Muscle of leg (tissue), 11 donors: ENCODE measurements around the gene ITGAE. TPM values are rescaled to one million over a fixed set of nuclear protein-coding genes. Genes with fewer than 3 reads are reported as not detected.

Experiments used
- DNase-seq: peaks from one replicate; pipeline ENCODE4 v3.0.0; 2013
- H3K27ac ChIP-seq: one replicate; pipeline ENCODE4 v1.5.1; 2013; ENCODE audit warnings: mild to moderate bottlenecking, low read length, control low read depth
- H3K27me3 ChIP-seq: one replicate; pipeline ENCODE4 v1.6.1; 2013; ENCODE audit warnings: low read length; ENCODE audit not compliant: control insufficient read depth, insufficient read depth
- H3K36me3 ChIP-seq: one replicate; pipeline ENCODE4 v1.6.1; 2013; ENCODE audit warnings: low read length; ENCODE audit not compliant: control insufficient read depth, insufficient read depth
- H3K4me1 ChIP-seq: one replicate; pipeline ENCODE4 v1.6.1; 2013; ENCODE audit warnings: low read length; ENCODE audit not compliant: control insufficient read depth, insufficient read depth
- H3K4me3 ChIP-seq: one replicate; pipeline ENCODE4 v1.5.1; 2013; ENCODE audit warnings: low read length, control low read depth
- H3K9me3 ChIP-seq: replicated peaks from 2 replicates; pipeline ENCODE4 v1.6.1; 2013; ENCODE audit warnings: low read depth, low read length; ENCODE audit not compliant: control insufficient read depth
- WGBS: methylation state at CpG from one replicate; pipeline ENCODE4 v1.1.5; 2013; ENCODE audit warnings: missing lambda C conversion rate; ENCODE audit not compliant: insufficient coverage; 5-methylcytosine and 5-hydroxymethylcytosine counted together
- polyA plus RNA-seq, 8 donors: library from polyadenylated mRNA; unstranded; fragments of 120-200 nt; gene quantifications; one replicate each; pipeline versions ENCODE4 v1.2.1 to v1.2.3, GENCODE V29; 2013; ENCODE audit warnings: inconsistent platforms in 1 of 8, low replicate concordance in 1 of 8; ENCODE audit not compliant: insufficient read length in 8 of 8, insufficient read depth in 1 of 8
- total RNA-seq: library from RNA; stranded (reverse); fragments of 120-200 nt; gene quantifications from one replicate; pipeline ENCODE4 v1.2.4, GENCODE V29; 2013

Gene ITGAE
- total and polyA plus RNA-seq, 9 donors, result 28.8 to 34.4 (median 32.3) TPM

DNA sequence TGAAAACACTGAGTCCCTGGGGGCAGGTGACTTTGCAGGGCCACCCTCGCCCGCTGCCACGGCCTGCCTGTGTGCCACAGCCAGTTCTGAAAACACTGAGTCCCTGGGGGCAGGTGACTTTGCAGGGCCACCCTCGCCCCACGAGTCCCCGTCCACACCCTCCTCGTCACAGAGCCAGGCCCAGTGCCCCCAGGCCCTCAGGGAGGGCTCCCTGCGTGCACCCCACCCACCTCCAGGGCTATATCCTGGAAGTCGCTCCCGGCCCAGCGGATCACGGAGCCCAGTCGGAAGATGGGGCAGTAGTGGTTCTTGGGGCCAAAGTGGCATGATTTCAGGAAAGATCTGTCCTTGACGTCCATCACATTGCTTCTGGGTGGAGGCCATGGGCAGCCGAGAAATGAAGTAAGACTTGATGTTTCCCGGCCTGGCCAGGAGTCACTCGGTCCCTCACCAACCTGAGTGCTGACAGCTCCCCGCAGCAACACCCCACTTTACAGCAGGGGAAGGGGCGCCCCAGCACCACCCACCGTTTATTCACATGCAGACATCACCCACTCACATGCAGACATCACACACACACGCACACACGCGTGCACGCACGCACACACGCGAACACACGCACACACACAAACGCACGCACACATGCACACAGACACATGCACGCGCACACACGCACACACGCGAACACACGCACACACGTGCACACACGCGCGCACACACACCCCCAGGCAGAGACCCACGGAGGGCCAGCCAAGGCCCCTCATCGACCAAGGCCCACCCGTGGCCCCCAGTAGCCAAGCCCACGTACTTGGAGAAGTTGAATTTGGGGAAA, 111.5 kb downstream of the ITGAE start:
- H3K4me1 ChIP-seq, result peaks cover 23% of the 10 kb centered on the region
- no peak overlapping the region for H3K4me3 ChIP-seq
- H3K27me3 ChIP-seq, result peaks cover 22% of the 10 kb centered on the region
- H3K27ac ChIP-seq, result no peak overlapping the region
- no peaks in the 10 kb centered on the region for H3K36me3 ChIP-seq
- H3K9me3 ChIP-seq, result no peaks in the 10 kb centered on the region
- WGBS, result 88% methylated on average over 34 of the region's 44 CpGs
- DNase-seq, result no peak

DNA sequence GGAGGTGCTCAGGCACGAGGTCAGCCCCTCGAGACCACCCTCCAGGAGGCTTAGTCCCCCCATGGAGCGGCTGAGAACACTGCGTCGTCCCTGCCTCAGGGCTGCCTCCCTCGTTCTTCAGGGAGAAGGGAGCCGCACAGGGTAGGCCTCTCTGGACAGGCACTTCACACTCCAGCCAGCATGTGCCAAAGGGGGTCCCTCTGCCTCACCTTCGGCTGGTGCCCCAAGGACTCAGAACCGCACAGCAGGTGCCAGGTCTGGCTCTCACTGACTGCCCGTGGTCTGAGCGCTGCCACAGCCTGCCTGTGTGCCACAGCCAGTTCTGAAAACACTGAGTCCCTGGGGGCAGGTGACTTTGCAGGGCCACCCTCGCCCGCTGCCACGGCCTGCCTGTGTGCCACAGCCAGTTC, 112.1 kb downstream of the ITGAE start:
- no peak for DNase-seq
- Histone ChIP-seq H3K36me3 (no peaks in the 10 kb centered on the region), H3K9me3 (no peaks in the 10 kb centered on the region), H3K27me3 (peaks cover 22% of the 10 kb centered on the region), H3K27ac (no peak overlapping the region), H3K4me3 (no peak overlapping the region), H3K4me1 (peaks cover 18% of the 10 kb centered on the region)
- WGBS, result 44% methylated on average over 9 of the region's 14 CpGs

DNA sequence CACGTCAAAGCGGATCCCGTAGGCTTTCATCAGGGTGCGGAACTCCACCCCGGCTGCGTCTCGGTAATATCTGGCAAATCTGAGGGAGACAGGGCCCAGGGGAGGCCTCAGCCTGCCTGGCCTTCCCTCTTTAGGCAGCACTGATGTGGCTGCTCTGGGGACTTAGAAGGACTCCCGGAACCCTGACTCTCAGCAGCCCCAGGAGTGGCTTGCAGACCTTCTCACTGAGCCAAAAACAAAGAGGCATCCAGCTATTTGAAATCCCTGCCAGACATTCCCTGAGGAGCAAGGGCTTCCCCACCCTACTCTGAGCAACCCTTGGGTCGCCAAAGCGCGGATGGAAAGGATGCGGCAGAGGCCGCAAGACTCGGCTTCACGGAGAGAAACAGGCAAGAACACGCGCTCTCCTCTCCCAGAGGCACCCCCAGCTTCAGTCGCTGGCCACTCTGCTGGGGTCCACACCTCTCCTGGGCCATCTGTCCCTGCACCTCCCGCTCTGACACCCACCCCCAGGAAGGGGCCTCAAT, 112.9 kb downstream of the ITGAE start:
- DNase-seq, result no peak
- peaks cover 15% of the 10 kb centered on the region for H3K4me1 ChIP-seq
- peaks cover 18% of the 10 kb centered on the region for H3K27me3 ChIP-seq
- 20% methylated on average over 14 of the region's 19 CpGs for WGBS
- H3K4me3 ChIP-seq, result no peak overlapping the region
- no peaks in the 10 kb centered on the region for H3K36me3 ChIP-seq
- no peaks in the 10 kb centered on the region for H3K9me3 ChIP-seq
- H3K27ac ChIP-seq, result no peak overlapping the region

DNA sequence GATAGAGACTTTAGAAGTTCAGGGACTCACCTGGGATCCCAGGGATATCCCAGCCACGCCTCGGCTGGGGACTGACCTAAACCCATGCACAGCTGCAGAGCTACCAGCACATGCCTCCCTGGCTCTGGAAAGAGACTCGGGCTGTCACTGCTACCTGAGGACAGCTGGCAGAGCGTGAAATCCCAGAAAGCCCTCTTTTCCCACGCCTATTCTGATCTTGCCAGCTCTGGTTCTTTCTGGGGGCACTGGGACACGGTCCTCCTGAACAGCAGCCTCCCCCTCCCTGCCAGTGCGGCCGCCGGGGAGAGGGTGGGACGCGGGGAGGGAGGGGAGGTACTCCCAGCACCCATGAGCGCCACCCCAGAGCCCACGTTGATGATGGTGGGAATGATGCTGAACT, 115.8 kb downstream of the ITGAE start:
- H3K36me3 ChIP-seq, result no peaks in the 10 kb centered on the region
- 41% methylated on average over 4 of the region's 13 CpGs for WGBS
- H3K4me3 ChIP-seq, result no peak overlapping the region
- H3K4me1 ChIP-seq, result peaks cover 11% of the 10 kb centered on the region
- H3K27ac ChIP-seq, result no peak overlapping the region
- no peaks in the 10 kb centered on the region for H3K9me3 ChIP-seq
- no peak for DNase-seq
- peaks cover 12% of the 10 kb centered on the region for H3K27me3 ChIP-seq

DNA sequence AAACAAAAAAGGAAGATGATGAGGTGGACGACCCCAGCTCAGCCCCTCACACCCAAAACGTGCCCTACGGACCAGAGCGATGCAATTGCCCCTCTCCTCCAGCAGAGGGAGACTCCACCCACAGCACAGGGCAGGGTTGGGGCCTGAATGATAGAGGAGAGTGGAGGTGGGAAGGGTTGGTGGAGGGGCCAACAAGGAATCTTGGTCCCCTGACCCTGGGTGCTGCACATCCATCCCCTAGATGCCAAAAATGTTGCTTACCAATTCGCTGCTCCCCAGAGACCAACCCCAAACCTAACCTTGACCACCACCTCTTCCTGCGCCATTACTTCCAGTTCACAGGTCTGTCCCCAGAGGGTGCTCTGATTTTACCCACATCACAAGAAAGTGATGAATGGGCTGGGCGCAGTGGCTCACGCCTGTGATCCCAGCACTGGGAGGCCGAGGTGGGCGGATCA, 117.9 kb downstream of the ITGAE start:
- 57% methylated on average over 6 of the region's 10 CpGs for WGBS
- Histone ChIP-seq H3K9me3 (no peaks in the 10 kb centered on the region), H3K4me1 (peaks cover 8% of the 10 kb centered on the region), H3K36me3 (no peaks in the 10 kb centered on the region), H3K27ac (no peak overlapping the region), H3K4me3 (no peak overlapping the region), H3K27me3 (peaks cover 12% of the 10 kb centered on the region)
- DNase-seq, result no peak

DNA sequence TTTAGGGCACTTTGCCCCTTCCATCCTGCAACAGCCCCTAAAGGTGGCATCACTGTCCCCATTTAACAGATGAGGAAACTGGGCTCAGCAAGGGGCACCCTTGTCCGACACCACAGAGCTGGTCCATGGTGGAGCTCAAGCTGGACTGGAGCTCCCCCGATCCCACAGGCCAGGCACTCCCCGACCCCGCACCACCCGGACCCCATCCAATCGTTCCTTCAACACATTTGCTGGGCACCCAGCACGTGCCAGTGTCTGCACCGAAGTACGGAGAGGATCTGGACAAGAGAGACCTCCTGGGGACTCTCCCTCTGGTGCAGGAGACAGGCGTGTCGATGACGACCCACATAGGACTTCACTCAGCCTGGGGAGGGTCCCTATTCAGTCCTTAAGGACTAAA, 119.0 kb downstream of the ITGAE start:
- 85% methylated on average over 12 of the region's 12 CpGs for WGBS
- no peaks in the 10 kb centered on the region for H3K9me3 ChIP-seq
- H3K4me3 ChIP-seq, result no peak overlapping the region
- peaks cover 4% of the 10 kb centered on the region for H3K36me3 ChIP-seq
- peaks cover 6% of the 10 kb centered on the region for H3K4me1 ChIP-seq
- peaks cover 11% of the 10 kb centered on the region for H3K27me3 ChIP-seq
- no peak overlapping the region for H3K27ac ChIP-seq
- no peak for DNase-seq

DNA sequence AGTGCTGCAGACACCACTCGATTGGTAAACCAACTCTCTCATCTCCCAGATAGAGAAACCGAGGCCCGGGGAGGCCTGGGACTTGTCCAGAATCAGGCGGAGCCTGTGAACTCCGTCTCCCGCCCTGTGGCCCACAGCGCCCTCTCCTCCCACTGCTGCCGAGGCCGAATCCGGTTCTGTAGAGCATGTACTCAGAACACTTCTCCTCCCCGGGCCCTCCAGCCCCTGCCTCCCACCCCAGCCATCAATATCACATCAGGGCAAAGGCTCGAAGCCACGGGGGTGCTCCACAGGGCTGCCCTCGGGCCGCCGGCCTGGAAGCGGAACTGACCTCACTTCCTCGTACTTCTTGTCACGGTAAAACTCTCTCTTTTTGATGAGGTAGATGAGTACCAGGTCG, 119.4 kb downstream of the ITGAE start:
- Histone ChIP-seq H3K4me3 (no peak overlapping the region), H3K36me3 (peaks cover 4% of the 10 kb centered on the region), H3K27me3 (peaks cover 11% of the 10 kb centered on the region), H3K4me1 (peaks cover 6% of the 10 kb centered on the region), H3K9me3 (no peaks in the 10 kb centered on the region), H3K27ac (no peak overlapping the region)
- WGBS, result 71% methylated on average over 14 of the region's 20 CpGs
- DNase-seq, result no peak

DNA sequence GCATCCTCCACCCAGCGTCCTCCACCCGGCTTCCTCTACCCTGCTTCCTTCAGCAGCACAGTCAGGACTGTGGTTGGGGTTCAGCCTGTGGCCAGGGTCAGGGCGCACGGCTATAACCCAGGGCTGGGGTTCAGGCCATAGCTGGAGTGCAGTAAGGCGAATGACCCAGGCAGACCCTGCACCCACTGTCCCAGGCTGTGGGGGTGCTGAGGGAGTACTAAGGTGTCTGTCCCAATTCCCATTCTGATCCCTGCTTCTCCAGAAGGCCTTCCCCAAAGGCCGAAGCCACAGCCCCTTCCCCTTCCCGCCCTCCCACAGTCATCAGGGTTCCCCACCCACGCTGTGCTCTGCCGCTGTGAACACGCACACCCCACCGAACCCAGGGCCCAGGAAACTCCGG, 119.9 kb downstream of the ITGAE start:
- peaks cover 11% of the 10 kb centered on the region for H3K27me3 ChIP-seq
- WGBS, result 88% methylated on average over 11 of the region's 12 CpGs

DNA sequence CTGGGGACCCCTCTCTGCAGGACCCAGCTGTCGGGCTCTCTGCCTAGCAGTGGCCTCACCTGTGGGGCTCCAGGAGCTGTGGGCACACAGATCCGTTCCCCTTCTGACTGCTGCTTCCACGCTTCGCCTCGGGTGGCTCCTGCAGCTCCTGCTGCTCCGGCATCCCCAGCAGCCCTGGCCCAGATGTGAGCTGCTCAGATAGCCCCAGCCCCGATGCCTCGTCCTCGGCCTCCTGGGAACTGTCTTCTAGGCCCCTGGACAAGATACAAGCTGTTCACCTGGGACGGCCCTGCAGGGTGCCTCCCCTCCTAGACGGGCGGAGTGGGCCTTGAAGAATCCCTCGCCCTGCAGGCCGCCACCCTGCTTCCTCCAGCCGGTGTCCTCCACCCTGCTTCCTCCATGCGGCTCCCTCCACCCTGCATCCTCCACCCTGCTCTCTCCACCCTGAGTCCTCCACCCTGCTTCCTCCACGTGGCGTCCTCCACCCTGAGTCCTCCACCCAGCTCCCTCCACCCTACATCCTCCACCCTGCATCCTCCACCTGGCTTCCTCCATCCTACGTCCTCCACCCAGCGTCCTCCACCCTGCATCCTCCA, 121.4 kb downstream of the ITGAE start:
- no peaks in the 10 kb centered on the region for H3K9me3 ChIP-seq
- no peak for DNase-seq
- H3K4me3 ChIP-seq, result no peak overlapping the region
- peaks cover 4% of the 10 kb centered on the region for H3K36me3 ChIP-seq
- H3K27me3 ChIP-seq, result peaks cover 7% of the 10 kb centered on the region
- no peak overlapping the region for H3K27ac ChIP-seq
- H3K4me1 ChIP-seq, result no peaks in the 10 kb centered on the region
- 46% methylated on average over 20 of the region's 20 CpGs for WGBS

More for the DNA sequence above, 119.9 kb downstream of the ITGAE start:
- peaks cover 6% of the 10 kb centered on the region for H3K4me1 ChIP-seq
- peaks cover 4% of the 10 kb centered on the region for H3K36me3 ChIP-seq
- DNase-seq, result no peak
- H3K4me3 ChIP-seq, result no peak overlapping the region
- no peak overlapping the region for H3K27ac ChIP-seq
- no peaks in the 10 kb centered on the region for H3K9me3 ChIP-seq

DNA sequence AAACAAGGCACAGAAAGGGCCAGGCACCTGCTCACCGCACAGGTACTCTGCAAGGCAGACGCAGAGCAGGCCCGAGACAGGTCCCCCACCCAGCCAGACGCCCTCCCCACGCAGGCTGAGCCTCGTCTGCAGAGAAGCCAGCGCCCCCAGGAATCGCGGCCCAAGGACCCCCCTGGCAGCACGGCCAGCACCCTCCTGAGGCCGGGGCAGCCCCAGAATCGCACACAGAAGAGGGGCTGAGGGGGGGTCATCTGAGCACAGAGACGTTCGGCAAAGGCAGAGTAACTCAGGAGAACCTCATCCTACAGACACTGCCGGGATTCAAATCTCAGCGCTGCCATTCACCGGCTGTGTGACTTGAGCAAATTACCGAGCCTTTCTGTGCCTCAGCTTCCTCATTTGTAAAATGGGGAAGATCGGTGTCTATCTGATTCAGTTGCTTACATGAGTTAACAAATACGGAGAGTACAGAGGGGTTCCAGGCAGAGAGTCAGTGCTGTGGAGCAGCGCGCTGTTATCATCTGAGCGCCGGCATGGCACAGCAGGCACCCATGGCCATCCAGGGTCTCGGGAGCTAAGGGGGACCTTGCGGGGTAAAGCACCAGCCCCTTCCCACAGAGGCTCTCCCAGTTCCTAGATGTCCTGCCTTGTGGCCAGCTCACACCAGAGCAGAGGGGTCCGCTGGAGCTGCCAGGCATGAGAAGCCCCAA, 122.0 kb downstream of the ITGAE start:
- Histone ChIP-seq H3K9me3 (no peaks in the 10 kb centered on the region), H3K4me1 (no peaks in the 10 kb centered on the region), H3K27ac (no peak overlapping the region), H3K36me3 (peaks cover 4% of the 10 kb centered on the region), H3K4me3 (no peak overlapping the region), H3K27me3 (peaks cover 2% of the 10 kb centered on the region)
- DNase-seq, result no peak
- WGBS, result 87% methylated on average over 17 of the region's 27 CpGs
